ENCODE results near the gene SHROOM3. TPM values are rescaled to one million over a fixed set of nuclear protein-coding genes. Genes with fewer than 3 reads are reported as not detected.

The SHROOM3 gene
- total and polyA plus RNA-seq, 2 of the 13 experiments (the other 11 are each of a cell fraction or from before 2014, with no cell fraction given): 0.01 TPM; not detected in 1

GRCh38 chr4:76758290-76758882 is 323.4 kb downstream of the SHROOM3 start:
- intact Hi-C loops (cut with micrococcal nuclease; ENCODE audit: unreplicated experiment) (loop anchor here (1.0 to 2.0 kb wide), 2 partner anchors 247 to 328 kb away; no protein-coding TSS in a partner anchor), in situ Hi-C loops (cut with HindIII; ENCODE audit: extremely low pct_ligation_motif_present, low pct_unique_long_range_greater_than_20kb) (loop anchor here (5.0 kb wide), 1 partner anchor 326 kb away; no protein-coding TSS in a partner anchor)
- Histone ChIP-seq H3K9me3 (ENCODE audit: low read length) (no peaks in the 10 kb centered on the region), H4K20me1 (ENCODE audit: insufficient read depth, low read length) (no peaks in the 10 kb centered on the region), H3K27me3 (ENCODE audit: control insufficient read depth in 1 of 2, insufficient read depth in 2 of 2, low read length in 2 of 2) (peaks cover 0 to 6% of the 10 kb centered on the region in 2 experiments; a peak in 3 of 5 replicates), H3K27ac (ENCODE audit: extremely low read length, insufficient read depth, low read length) (no peak overlapping the region), H2AFZ (ENCODE audit: low read length) (no peak overlapping the region), H3K4me2 (ENCODE audit: low read depth, low read length) (no peak overlapping the region), H3K36me3 (replicated peaks in 1 of 2; ENCODE audit: control insufficient read depth in 1 of 2, insufficient read depth in 2 of 2, low read length in 2 of 2) (no peaks in the 10 kb centered on the region), H3K4me1 (ENCODE audit: insufficient read depth, low read length) (no peaks in the 10 kb centered on the region), H3K4me3 (replicated peaks in 1 of 3; ENCODE audit: insufficient read depth in 1 of 3, low read depth in 2 of 3, low read length in 3 of 3) (no peak overlapping the region), H3K9ac (ENCODE audit: insufficient read depth, low read depth, low read length) (no peak overlapping the region), H3K79me2 (ENCODE audit: insufficient read depth, low read length) (no peaks in the 10 kb centered on the region)
- FAIRE-seq (peak; percentile 68), DNase-seq (ENCODE audit: low spot score) (peak; percentile 28), ATAC-seq (peak; percentile 77)
- BruUV-seq (replicated peaks): no TSS peak
- POLR2A ChIA-PET: no interaction called here
- CTCF ChIA-PET (ENCODE audit: low intra/inter-chr PET ratio, low total read pairs): interaction anchor here (1.6 kb wide), 1 partner anchor 247 kb away, joined by 27 read pairs; no protein-coding TSS in a partner anchor
- WGBS (ENCODE audit: low lambda C conversion rate): 4% methylated on average over 4 of the region's 4 CpGs
- no peak for TF ChIP-seq BATF2 (CRISPR knock-in tag; IDR thresholded peaks at IDR 0.05)
- TF ChIP-seq ZBTB26 (CRISPR knock-in tag; IDR thresholded peaks at IDR 0.05; ENCODE audit: borderline replicate concordance): no peak
- peak; percentile 43; the same call in 1 of the 2 replicates for TF ChIP-seq STAG1 (CRISPR knock-in tag; IDR thresholded peaks at IDR 0.05)
- TF ChIP-seq ZBTB21 (CRISPR knock-in tag; IDR thresholded peaks at IDR 0.05): no peak
- TF ChIP-seq ZNF512B (CRISPR knock-in tag; IDR thresholded peaks at IDR 0.05; ENCODE audit: borderline replicate concordance): no peak
- 0 out of 2 replicates have a peak, but pooled peaks have one; percentile 18 for TF ChIP-seq ISL2 (CRISPR knock-in tag; IDR thresholded peaks at IDR 0.05)
- peak; percentile 95 for TF ChIP-seq ZNF362 (CRISPR knock-in tag; IDR thresholded peaks at IDR 0.05; ENCODE audit: borderline replicate concordance)
- TF ChIP-seq DZIP1 (CRISPR knock-in tag; IDR thresholded peaks at IDR 0.05): no peak
- no peak for TF ChIP-seq ZNF432 (CRISPR knock-in tag; IDR thresholded peaks at IDR 0.05; ENCODE audit: borderline replicate concordance)
- TF ChIP-seq REXO4 (CRISPR knock-in tag; IDR thresholded peaks at IDR 0.05; ENCODE audit: borderline replicate concordance): no peak
- TF ChIP-seq ZNF768 (CRISPR knock-in tag; IDR thresholded peaks at IDR 0.05): no peak
- no peak for TF ChIP-seq ZNF547 (CRISPR knock-in tag; IDR thresholded peaks at IDR 0.05)
- no peak for TF ChIP-seq ZNF232 (CRISPR knock-in tag; IDR thresholded peaks at IDR 0.05; ENCODE audit: borderline replicate concordance)
- no peak for TF ChIP-seq RORA (CRISPR knock-in tag; IDR thresholded peaks at IDR 0.05)
- no peak for TF ChIP-seq EED (CRISPR knock-in tag; IDR thresholded peaks at IDR 0.05)

All from HepG2 (cell line).